Adrenal gland (tissue), 5 donors: ENCODE results near the gene ZSCAN22.

Source experiments
- CTCF ChIP-seq, 6 experiments: fragments of 450-650 bp in 4 of 6; fragments of 200-600 bp in 2 of 6; sonication (generic) in 1 of 6; IDR thresholded peaks; 1 replicate in 5 of 6; 2 replicates in 1 of 6; pipeline versions ENCODE4 v1.5.1 to v1.8.0; 2016 to 2021; ENCODE audit warnings: antibody characterized with exemption in 6 of 6, mild to moderate bottlenecking in 2 of 6, moderate library complexity in 1 of 6
- POLR2A ChIP-seq, 2 donors: fragments of 450-650 bp; IDR thresholded peaks; one replicate each; pipeline ENCODE4 v1.6.1; 2017; ENCODE audit warnings: antibody characterized with exemption in 2 of 2, mild to moderate bottlenecking in 2 of 2, moderate library complexity in 1 of 2
- donor health status: DM: no; HTN: no; CAD: no.

GRCh38 chr19:58356766-58357480, 30.1 kb downstream of the ZSCAN22 start:
- TF ChIP-seq CTCF (IDR thresholded peaks at IDR 0.05) (no peak), POLR2A (IDR thresholded peaks at IDR 0.05) (no peak)
